ENCODE results near the gene IQCC.

The IQCC gene

DNA sequence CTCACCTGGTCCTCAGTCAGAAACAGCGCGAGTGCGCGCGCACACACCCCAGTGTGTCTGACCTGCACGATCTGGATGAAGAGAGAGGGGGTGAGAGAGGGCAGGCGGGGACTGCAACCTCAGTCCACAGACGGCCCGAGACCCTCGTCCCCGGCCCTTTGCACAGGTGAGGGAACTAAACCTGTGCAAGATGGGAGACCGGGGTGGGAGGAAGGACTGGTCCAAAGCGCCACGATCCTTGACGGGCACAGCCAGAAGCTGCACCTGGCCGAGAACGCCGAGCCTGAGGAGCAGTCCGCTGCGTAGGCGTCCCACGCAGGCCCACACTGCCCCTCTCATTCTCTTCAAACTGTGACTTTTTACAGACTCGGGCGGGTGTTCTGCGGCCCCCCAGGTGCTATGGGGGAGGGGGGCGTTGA is 519 bp upstream of the IQCC start:
- H3K27me3 ChIP-seq (ENCODE audit: control insufficient read depth, insufficient read depth, low read length, poor library complexity, severe bottlenecking): no peaks in the 10 kb centered on the region
- peak overlapping the region; percentile 82 for H3K4me3 ChIP-seq (ENCODE audit: insufficient read depth, low read depth, low read length)
- no peaks in the 10 kb centered on the region for H3K9me3 ChIP-seq (ENCODE audit: control insufficient read depth, low read length)
- H3K36me3 ChIP-seq (ENCODE audit: control insufficient read depth, insufficient read depth, low read length): peaks cover 6% of the 10 kb centered on the region
- peaks cover 13% of the 10 kb centered on the region for H3K4me1 ChIP-seq (ENCODE audit: control insufficient read depth, insufficient read depth, low read length)
- H3K27ac ChIP-seq (ENCODE audit: insufficient read depth, low read depth, low read length, poor library complexity, severe bottlenecking): no peak overlapping the region
- WGBS, 2 experiments: 51 to 53% methylated on average over 26 of the region's 26 CpGs

- no peak overlapping the region for H3K4me3 ChIP-seq (ENCODE audit: insufficient read depth, low read depth, low read length)
- peaks cover 7% of the 10 kb centered on the region for H3K4me1 ChIP-seq (ENCODE audit: control insufficient read depth, insufficient read depth, low read length)
- H3K36me3 ChIP-seq (ENCODE audit: control insufficient read depth, insufficient read depth, low read length): peaks cover 6% of the 10 kb centered on the region
- 95 to 96% methylated on average over 6 of the region's 6 CpGs for WGBS, 2 experiments
- no peaks in the 10 kb centered on the region for H3K9me3 ChIP-seq (ENCODE audit: control insufficient read depth, low read length)
- no peaks in the 10 kb centered on the region for H3K27me3 ChIP-seq (ENCODE audit: control insufficient read depth, insufficient read depth, low read length, poor library complexity, severe bottlenecking)
- no peak overlapping the region for H3K27ac ChIP-seq (ENCODE audit: insufficient read depth, low read depth, low read length, poor library complexity, severe bottlenecking)
These were observed 3.0 kb downstream of the IQCC start for GRCh38 chr1:32208469-32208868.

DNA sequence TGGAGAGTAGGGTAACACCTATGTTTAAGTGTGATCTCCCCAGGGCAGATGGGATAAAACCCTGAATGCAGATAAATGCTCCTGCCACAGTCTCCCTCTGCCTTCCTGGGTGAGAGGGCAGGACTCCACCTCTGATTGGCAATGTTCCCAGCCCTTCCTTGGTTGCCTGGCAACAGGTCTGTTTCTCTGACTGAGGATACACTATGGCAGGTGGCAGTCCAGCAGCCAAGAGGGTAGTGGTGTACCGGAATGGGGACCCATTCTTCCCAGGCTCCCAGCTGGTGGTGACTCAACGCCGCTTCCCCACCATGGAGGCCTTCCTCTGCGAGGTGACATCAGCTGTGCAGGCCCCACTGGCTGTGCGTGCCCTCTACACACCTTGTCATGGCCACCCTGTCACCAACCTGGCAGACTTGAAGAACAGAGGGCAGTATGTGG is 3.4 kb downstream of the IQCC start, which contains the start of gene DCDC2B:
Gene DCDC2B (plus strand): TSS at position 199 of the 438 bp plus-strand sequence. CDS start 5 bp downstream, at position 204.
- Histone ChIP-seq H3K27ac (ENCODE audit: insufficient read depth, low read depth, low read length, poor library complexity, severe bottlenecking) (no peak within 1 kb of the TSS), H3K27me3 (ENCODE audit: control insufficient read depth, insufficient read depth, low read length, poor library complexity, severe bottlenecking) (no peaks in the 10 kb centered on the region), H3K36me3 (ENCODE audit: control insufficient read depth, insufficient read depth, low read length) (peaks cover 6% of the 10 kb centered on the region), H3K4me1 (ENCODE audit: control insufficient read depth, insufficient read depth, low read length) (peaks cover 7% of the 10 kb centered on the region), H3K4me3 (ENCODE audit: insufficient read depth, low read depth, low read length) (no peak within 1 kb of the TSS), H3K9me3 (ENCODE audit: control insufficient read depth, low read length) (no peaks in the 10 kb centered on the region)
- 89 to 90% methylated on average over 5 of the region's 5 CpGs for WGBS, 2 experiments

- Histone ChIP-seq H3K36me3 (ENCODE audit: control insufficient read depth, insufficient read depth, low read length) (peaks cover 9% of the 10 kb centered on the region), H3K27me3 (ENCODE audit: control insufficient read depth, insufficient read depth, low read length, poor library complexity, severe bottlenecking) (no peaks in the 10 kb centered on the region), H3K4me3 (ENCODE audit: insufficient read depth, low read depth, low read length) (no peak overlapping the region), H3K27ac (ENCODE audit: insufficient read depth, low read depth, low read length, poor library complexity, severe bottlenecking) (no peak overlapping the region), H3K9me3 (ENCODE audit: control insufficient read depth, low read length) (no peaks in the 10 kb centered on the region), H3K4me1 (ENCODE audit: control insufficient read depth, insufficient read depth, low read length) (peaks cover under 1% of the 10 kb centered on the region)
- 84 to 88% methylated on average over 10 of the region's 10 CpGs for WGBS, 2 experiments
These were observed 10.4 kb downstream of the IQCC start for GRCh38 chr1:32215629-32216480.

DNA sequence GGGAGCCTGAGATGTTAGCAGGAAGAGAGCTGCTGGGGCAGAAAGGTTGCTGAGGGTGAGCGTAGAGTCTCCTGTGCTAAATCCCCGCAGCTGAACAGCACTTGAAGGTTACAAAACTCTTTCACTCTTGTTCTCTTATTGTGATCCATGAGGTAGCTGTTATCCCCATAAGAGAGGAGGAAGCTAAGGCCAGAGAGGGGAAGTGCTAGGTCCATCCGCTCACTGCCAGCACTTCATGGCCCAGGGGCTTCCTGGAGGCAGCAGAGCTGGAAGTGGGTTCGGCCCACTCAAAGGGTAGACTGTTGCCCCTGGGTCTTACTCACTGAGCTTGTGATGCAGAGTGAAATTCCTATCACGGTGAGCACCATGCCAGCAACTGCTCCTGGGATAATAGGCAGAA is 11.1 kb downstream of the IQCC start:
- Histone ChIP-seq H3K27me3 (ENCODE audit: control insufficient read depth, insufficient read depth, low read length, poor library complexity, severe bottlenecking) (no peaks in the 10 kb centered on the region), H3K36me3 (ENCODE audit: control insufficient read depth, insufficient read depth, low read length) (peaks cover 9% of the 10 kb centered on the region), H3K4me1 (ENCODE audit: control insufficient read depth, insufficient read depth, low read length) (peaks cover 7% of the 10 kb centered on the region), H3K9me3 (ENCODE audit: control insufficient read depth, low read length) (no peaks in the 10 kb centered on the region), H3K27ac (ENCODE audit: insufficient read depth, low read depth, low read length, poor library complexity, severe bottlenecking) (no peak overlapping the region), H3K4me3 (ENCODE audit: insufficient read depth, low read depth, low read length) (no peak overlapping the region)
- 95 to 97% methylated on average over 5 of the region's 5 CpGs for WGBS, 2 experiments

DNA sequence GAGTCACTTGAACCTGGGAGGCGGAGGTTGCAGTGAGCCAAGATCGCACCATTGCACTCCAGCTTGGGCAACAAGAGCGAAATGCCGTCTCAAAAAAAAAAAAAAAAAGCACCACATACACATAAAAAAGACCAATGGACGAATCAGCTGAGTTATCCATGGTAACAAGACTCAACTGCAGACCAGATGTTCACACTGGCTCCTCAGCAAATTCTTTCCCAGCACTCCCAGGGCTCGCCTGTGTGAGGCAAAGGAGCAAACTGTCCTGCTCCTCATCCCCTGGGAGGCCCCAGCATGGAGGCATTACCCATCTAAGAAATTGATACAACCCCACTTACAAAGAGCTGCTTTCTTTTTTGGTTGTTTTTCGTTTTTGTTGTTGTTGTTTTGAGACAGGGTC is 13.6 kb downstream of the IQCC start:
- Histone ChIP-seq H3K4me3 (ENCODE audit: insufficient read depth, low read depth, low read length) (no peak overlapping the region), H3K27ac (ENCODE audit: insufficient read depth, low read depth, low read length, poor library complexity, severe bottlenecking) (no peak overlapping the region), H3K27me3 (ENCODE audit: control insufficient read depth, insufficient read depth, low read length, poor library complexity, severe bottlenecking) (no peaks in the 10 kb centered on the region), H3K36me3 (ENCODE audit: control insufficient read depth, insufficient read depth, low read length) (peaks cover 9% of the 10 kb centered on the region), H3K9me3 (ENCODE audit: control insufficient read depth, low read length) (no peaks in the 10 kb centered on the region), H3K4me1 (ENCODE audit: control insufficient read depth, insufficient read depth, low read length) (peaks cover 8% of the 10 kb centered on the region)
- 92% methylated on average over 6 to 7 of the region's 7 CpGs for WGBS, 2 experiments

- 93% methylated on average over 4 of the region's 4 CpGs for WGBS, 2 experiments
- no peak overlapping the region for H3K27ac ChIP-seq (ENCODE audit: insufficient read depth, low read depth, low read length, poor library complexity, severe bottlenecking)
- H3K36me3 ChIP-seq (ENCODE audit: control insufficient read depth, insufficient read depth, low read length): no peaks in the 10 kb centered on the region
These were observed 15.5 kb downstream of the IQCC start for GRCh38 chr1:32220746-32221580.

DNA sequence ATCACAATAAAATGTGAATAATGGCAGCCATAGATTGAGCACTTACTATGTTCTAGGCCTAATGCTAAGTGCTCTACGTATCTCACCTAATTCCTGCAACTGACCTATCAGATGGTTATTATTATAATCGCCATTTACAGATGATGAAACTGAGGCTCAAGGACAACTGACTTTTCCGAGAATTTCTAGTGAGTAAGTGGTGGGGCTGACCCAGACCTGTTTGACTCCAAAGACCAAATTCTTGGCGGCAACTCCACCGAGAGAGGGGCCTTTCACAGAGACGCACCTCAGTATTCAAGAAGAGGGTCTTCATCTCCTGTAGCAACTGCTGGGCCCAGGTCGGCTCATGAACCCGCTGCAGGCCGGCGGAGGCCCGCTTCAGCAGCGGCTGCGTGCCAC is 16.1 kb downstream of the IQCC start:
- Histone ChIP-seq H3K27ac (ENCODE audit: insufficient read depth, low read depth, low read length, poor library complexity, severe bottlenecking) (no peak overlapping the region), H3K9me3 (ENCODE audit: control insufficient read depth, low read length) (no peaks in the 10 kb centered on the region), H3K36me3 (ENCODE audit: control insufficient read depth, insufficient read depth, low read length) (no peaks in the 10 kb centered on the region), H3K27me3 (ENCODE audit: control insufficient read depth, insufficient read depth, low read length, poor library complexity, severe bottlenecking) (no peaks in the 10 kb centered on the region), H3K4me3 (ENCODE audit: insufficient read depth, low read depth, low read length) (peak overlapping the region; percentile 83), H3K4me1 (ENCODE audit: control insufficient read depth, insufficient read depth, low read length) (peaks cover 8% of the 10 kb centered on the region)
- WGBS, 2 experiments: 10 to 13% methylated on average over 13 of the region's 13 CpGs

More at GRCh38 chr1:32220746-32221580, 15.5 kb downstream of the IQCC start:
- no peaks in the 10 kb centered on the region for H3K27me3 ChIP-seq (ENCODE audit: control insufficient read depth, insufficient read depth, low read length, poor library complexity, severe bottlenecking)
- H3K4me3 ChIP-seq (ENCODE audit: insufficient read depth, low read depth, low read length): peak overlapping the region; percentile 83
- peaks cover 8% of the 10 kb centered on the region for H3K4me1 ChIP-seq (ENCODE audit: control insufficient read depth, insufficient read depth, low read length)
- H3K9me3 ChIP-seq (ENCODE audit: control insufficient read depth, low read length): no peaks in the 10 kb centered on the region

GRCh38 chr1:32221980-32222755 is 16.7 kb downstream of the IQCC start, which contains the start of the genes EIF3I and TMEM234:
TSS of gene EIF3I (plus strand) at chr1:32222407. CDS start at chr1:32222442, 35 bp downstream.
TSS of gene TMEM234 (minus strand) at chr1:32222353. CDS start at chr1:32222322, 31 bp downstream.
- Histone ChIP-seq H3K36me3 (ENCODE audit: control insufficient read depth, insufficient read depth, low read length) (no peaks in the 10 kb centered on the region), H3K9me3 (ENCODE audit: control insufficient read depth, low read length) (no peaks in the 10 kb centered on the region)

More at GRCh38 chr1:32221980-32222755, 16.7 kb downstream of the IQCC start, which contains the start of the genes EIF3I and TMEM234:
- Histone ChIP-seq H3K27me3 (ENCODE audit: control insufficient read depth, insufficient read depth, low read length, poor library complexity, severe bottlenecking) (no peaks in the 10 kb centered on the region), H3K4me1 (ENCODE audit: control insufficient read depth, insufficient read depth, low read length) (peaks cover 8% of the 10 kb centered on the region), H3K27ac (ENCODE audit: insufficient read depth, low read depth, low read length, poor library complexity, severe bottlenecking) (peak within 1 kb of the TSS; percentile 26), H3K4me3 (ENCODE audit: insufficient read depth, low read depth, low read length) (peak within 1 kb of the TSS; percentile 83)
- 0 to 1% methylated on average over 46 of the region's 46 CpGs for WGBS, 2 experiments

All from ectodermal cell (in vitro differentiated cells).